SH-SY5Y (cell line): ENCODE measurements around the gene SNAP29.
A peak's percentile ranks its signal among the peaks of the same experiment; 100 is the strongest.

Experiments used
- GATA2 ChIP-seq: IDR thresholded peaks from 2 replicates; pipeline ENCODE4 v1.6.1; 2011; ENCODE audit warnings: mild to moderate bottlenecking, low read depth, low read length
- GATA3 ChIP-seq: IDR thresholded peaks from 2 replicates; pipeline ENCODE4 v1.6.1; 2011; ENCODE audit warnings: low read depth, mild to moderate bottlenecking, low read length, moderate library complexity

Gene SNAP29

GRCh38 chr22:20857838-20858614 is 781 bp upstream of the SNAP29 start:
- no peak for TF ChIP-seq GATA3
- TF ChIP-seq GATA2, result no peak

GRCh38 chr22:20859615-20860014 is 808 bp downstream of the SNAP29 start:
- TF ChIP-seq GATA3 (no peak), GATA2 (no peak)

- TF ChIP-seq GATA3 (no peak), GATA2 (no peak)
Observed at GRCh38 chr22:20862540-20862939, 3.7 kb downstream of the SNAP29 start.

GRCh38 chr22:20863366-20863765 is 4.6 kb downstream of the SNAP29 start:
- TF ChIP-seq GATA2 (no peak), GATA3 (no peak)

- no peak for TF ChIP-seq GATA2
- no peak for TF ChIP-seq GATA3
Observed at GRCh38 chr22:20864186-20864908, 5.5 kb downstream of the SNAP29 start.

GRCh38 chr22:20865331-20865730 is 6.5 kb downstream of the SNAP29 start:
- TF ChIP-seq GATA3, result no peak
- TF ChIP-seq GATA2, result no peak

GRCh38 chr22:20865875-20866445 is 7.2 kb downstream of the SNAP29 start:
- TF ChIP-seq GATA2 (no peak), GATA3 (no peak)

- TF ChIP-seq GATA2 (no peak), GATA3 (no peak)
Observed at GRCh38 chr22:20866736-20867135, 7.9 kb downstream of the SNAP29 start.

GRCh38 chr22:20867179-20868024 is 8.6 kb downstream of the SNAP29 start:
- TF ChIP-seq GATA3 (no peak), GATA2 (peak; percentile 69)

- no peak for TF ChIP-seq GATA2
- TF ChIP-seq GATA3, result no peak
Observed at GRCh38 chr22:20868025-20868962, 9.5 kb downstream of the SNAP29 start.

GRCh38 chr22:20869234-20869633 is 10.4 kb downstream of the SNAP29 start:
- no peak for TF ChIP-seq GATA2
- no peak for TF ChIP-seq GATA3

GRCh38 chr22:20873214-20873613 is 14.4 kb downstream of the SNAP29 start:
- TF ChIP-seq GATA2, result no peak
- no peak for TF ChIP-seq GATA3

- TF ChIP-seq GATA3, result no peak
- TF ChIP-seq GATA2, result no peak
Observed at GRCh38 chr22:20875296-20875695, 16.5 kb downstream of the SNAP29 start.
